HG03354 (cell line): ENCODE results near the gene ATP5MC2.
"Not testable (repeated sequence)": the region's sequence is repeated elsewhere in the genome, so short reads cannot be mapped to it uniquely, and the experiment has no call there.

ENCODE experiments used
- ATAC-seq: cut with Tn5 transposase; IDR thresholded peaks from one replicate; pipeline ENCODE4 v1.9.1; 2021; ENCODE audit warnings: mild to moderate bottlenecking; ENCODE audit not compliant: unreplicated experiment, poor library complexity, severe bottlenecking

ATP5MC2 gene

DNA sequence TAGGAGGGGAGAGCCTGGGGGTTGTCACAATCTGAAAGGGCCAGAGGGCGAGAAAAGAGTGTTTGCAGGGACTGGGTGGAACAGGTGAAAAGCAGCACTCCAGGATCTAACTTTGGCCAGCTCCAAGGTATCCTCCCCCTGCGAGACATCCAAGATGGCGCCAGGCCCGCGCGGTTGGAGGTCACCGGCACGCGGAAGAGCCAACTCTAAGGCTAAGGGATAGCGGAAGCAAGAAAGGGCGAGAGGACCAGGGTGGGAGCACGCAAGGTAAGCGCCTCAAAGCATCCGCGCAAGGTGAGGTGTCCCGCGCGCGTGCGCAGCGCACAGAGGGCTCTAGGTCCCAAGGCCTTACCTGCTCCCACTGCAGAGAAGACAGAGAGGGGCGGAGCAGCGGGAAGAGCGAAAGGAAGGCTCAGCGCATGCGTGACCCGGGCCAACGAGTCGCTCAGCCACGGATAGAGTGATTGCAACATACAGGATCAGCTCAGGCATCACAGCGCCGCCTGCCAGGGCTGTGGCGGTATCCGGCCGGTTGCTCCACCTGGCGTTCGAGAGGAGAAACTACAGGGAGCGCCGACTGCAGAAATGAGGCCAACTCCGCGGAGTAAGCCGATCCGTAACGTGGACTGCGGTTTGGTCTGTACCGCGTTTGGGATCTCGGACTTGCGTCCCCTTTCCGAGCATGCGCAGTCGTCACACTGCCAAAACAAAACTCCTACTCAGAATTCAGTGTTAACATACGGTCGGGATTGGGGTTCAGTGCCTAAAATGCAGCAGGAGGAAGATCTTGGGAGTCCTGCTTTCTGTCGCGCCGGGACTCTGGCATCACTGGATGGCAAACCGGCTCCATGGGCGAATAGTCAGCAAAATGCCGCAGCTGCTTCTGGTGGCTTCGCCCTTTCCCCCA is at the start of gene ATP5MC2:
Gene ATP5MC2 (minus strand): TSS at position 383 of the 907 bp plus-strand sequence. CDS start 3,469 bp downstream, outside the sequence.
- peak; percentile 96 for ATAC-seq

DNA sequence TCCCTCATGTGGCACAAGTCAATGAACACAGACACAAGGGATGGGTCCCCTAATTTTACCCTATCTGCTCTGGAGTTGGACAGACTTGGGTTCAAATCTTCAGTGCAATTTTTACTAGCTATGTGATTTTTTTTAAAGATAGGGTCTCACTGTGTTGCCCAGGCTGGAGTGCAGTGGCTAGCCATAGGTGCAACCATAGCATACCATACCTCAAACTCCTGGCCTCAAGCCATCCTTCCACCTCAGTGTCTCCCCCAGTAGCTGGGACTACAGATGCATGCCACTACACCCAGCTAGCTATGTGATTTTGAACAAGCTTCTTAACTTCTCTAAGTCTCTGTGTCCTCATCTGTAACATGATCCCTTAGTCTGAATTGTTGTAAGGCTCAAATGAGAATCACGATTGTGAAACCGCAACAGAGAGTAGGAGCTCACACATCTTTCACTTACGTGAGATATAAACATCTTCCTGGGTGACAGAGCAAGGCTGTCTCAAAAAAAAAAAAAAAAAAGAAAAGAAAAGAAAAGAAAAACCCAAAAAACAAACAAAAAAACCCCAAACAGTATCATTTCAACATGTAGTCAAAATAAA is 46.7 kb upstream of the ATP5MC2 start:
- no peak for ATAC-seq

DNA sequence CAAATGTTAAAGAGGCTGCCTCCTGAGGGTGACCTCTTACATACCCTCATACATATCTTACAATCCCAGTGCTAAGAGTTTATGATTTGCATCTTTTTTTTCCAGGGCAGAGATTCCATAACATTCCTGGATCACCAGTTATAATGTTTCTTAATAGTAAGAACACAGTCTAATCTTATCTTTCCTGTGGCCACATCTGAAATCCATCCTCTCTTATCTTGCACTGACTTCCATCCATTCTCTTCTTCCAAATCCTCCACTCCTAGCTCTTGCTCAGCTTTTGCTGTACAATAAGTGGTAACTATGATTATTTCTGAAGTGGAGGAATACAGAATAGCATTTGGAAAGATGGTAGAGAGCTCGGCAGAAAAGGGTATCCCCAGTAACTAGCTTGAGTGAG is 45.1 kb upstream of the ATP5MC2 start:
- ATAC-seq: no peak

DNA sequence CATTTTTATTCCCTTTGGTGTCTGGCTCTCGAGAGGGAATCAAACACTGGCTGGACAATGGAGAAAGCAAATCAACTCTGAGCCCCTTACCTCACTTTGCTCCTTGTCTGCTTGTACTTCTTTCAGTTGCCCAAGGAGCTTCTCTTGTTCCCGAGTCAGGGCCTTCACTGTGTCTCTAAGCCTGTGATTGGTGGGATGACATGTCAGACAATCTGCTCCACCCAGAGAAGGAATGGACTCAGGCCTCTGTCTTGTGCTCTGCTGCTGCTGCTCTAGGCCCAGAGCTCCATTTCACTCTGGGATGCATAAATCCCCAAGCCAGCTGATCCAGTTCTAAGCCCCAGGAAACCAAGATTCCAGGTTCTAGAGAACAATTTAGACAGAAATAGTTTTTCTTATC is 43.8 kb upstream of the ATP5MC2 start:
- ATAC-seq: no peak

DNA sequence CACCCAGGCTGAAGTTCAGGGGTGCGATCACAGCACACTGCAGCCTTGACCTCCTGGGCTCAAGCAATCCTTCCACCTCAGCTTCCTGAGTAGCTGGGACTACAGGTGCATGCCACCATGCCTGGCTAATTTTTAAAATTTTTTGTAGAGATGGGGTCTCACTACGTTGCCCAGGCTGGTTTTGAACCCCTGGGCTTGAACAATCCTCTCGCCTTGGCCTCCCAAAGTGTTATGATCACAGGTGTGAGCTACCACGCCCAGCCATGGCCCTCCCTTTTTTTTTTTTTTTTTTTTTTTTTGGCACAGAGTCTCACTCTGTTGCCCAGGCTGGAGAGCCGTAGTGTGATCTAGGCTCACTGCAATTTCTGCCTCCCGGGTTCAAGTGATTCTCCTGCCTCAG is 42.7 kb upstream of the ATP5MC2 start:
- ATAC-seq: not testable (repeated sequence)

DNA sequence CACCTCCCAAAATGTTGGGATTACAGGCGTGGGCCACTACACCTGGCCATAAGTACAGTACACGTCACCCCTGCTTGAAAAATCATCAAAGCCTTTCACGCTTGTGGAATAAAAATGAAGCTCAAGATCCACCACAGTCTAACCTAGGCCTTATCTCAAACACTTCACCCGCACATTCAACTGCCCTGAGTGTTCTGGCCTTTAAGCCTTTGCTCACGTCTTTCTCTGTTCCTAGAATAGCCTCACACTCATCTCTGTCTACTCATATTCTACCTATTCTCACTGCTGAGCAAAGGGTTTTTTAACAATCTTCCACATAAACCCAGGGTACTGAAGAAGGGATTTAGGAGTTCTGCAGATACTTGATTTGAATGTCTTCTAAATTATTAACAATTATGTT is 41.4 kb upstream of the ATP5MC2 start:
- no peak for ATAC-seq

DNA sequence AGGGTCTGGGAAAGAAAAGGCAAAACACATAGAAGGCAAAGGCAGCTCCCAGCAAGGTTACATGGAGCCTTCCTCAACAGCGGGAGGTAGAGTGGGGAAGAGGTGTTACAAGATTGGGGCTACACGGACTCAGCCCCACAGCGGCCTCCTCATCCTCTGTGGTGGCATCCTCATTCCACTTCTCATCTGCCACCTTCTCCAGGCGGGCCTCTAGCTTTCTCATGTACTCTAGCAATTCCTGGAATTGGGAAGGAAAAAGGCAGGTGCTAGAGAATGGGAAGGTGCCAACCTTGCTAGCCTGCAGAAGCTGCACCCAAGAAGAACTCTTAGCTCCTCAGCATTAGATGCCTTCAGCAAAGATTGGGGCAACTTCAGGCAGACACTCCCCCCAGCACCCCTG is 38.1 kb upstream of the ATP5MC2 start:
- no peak for ATAC-seq

DNA sequence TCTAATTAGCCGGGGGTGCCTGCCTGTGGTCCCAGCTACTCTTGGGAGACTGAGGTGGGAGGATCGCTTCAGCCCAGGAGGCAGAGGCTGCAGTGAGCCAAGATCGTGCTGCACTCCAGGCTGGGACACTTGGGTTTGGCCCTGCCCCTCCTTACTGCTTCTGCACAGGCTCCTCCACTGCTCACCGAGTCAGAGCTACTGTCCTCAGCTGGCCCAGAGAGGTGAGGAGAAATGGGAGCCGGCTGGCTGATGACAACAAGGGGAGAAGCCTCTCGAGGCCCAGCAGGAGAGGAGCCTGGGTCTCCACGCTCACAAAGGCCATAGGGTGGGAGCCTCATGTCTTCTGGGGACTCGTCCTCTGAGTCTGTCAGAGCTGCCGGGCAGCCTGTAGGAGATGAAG is 37.6 kb upstream of the ATP5MC2 start:
- no peak for ATAC-seq

DNA sequence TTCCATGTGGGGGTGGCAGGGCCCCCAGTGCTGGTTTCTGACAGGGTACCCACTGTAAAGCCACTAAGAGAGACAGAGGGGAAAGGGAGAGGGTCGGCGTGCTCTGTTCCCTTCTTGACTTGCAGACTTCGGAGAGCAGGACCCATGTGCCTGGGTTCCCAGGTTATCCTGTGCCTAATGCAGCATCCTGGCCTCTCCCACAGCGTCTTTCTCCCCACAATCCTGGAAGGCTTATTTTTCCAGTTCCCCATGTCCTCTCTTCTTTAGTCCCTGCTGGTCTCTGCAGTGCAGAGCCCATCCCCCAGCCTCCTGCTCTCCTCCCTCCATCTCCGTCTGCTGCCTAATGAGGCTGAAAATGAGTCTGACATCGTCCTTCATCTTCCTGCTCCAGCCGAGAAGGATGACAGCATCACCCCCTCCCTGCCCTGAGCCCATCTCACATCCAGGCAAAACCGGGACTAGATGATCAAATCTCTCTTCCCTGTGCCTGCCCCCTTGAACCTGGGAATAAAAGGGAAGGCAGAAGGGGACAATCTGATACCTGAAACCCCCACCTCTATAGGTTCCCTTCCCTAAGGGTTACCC is 36.3 kb upstream of the ATP5MC2 start:
- no peak for ATAC-seq

DNA sequence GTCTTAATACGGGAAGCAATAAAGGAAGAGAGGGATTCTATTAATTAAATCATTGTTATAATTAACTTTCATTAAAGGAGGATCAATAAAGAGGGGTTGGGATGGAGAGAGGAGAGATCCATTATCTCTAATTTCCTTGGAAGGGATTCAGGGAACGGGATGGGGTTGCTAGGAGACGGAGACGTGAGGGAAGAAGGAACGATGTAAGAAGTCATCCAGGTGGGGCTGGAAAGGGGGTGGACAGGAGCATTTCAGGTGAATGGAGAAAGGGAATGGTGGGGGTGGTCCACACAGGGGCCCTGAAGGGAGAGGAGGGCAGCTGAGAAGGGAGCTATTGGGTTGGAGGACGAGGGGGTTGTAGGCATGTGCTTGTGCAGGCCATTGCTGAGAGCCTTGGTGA is 34.2 kb upstream of the ATP5MC2 start:
- no peak for ATAC-seq

DNA sequence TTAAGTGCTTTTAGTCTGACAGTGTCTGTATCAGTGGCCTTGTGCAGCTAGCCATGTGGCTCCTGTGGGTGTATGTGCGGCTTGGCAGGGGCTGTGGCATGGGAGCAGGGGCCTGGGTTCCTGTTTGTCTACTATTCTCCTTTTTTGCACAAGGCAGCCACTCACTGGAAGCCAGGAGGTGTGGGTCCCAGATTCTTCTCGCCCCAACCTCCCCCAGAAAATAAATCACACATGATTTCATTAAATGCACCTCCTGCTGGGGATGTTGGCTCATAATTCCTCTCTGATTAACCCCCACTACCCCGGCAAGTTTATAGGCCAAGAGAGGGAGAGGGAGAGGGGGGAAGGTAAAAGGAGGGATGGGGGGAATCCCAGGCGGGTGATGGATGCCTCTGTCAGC is 33.8 kb upstream of the ATP5MC2 start:
- no peak for ATAC-seq

DNA sequence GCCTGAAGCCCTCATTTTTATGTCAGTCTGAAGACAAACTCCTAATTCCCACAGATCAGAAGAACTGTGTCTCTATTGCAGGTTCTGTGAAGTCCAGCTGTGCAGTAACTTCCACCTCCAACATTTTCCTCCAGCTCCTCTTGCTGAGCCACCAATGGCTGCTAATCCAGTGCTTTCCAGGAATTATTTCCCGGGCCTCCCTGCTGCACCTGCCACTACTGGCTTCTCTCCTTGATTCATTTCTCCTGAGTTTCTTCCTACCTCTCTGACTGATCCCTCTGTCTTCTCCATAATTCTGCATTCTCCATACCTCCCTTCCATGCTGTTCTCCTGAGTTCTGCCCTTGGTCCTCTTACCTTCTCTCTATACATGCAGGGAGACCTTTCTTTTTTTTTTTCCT is 30.2 kb upstream of the ATP5MC2 start:
- no peak for ATAC-seq

DNA sequence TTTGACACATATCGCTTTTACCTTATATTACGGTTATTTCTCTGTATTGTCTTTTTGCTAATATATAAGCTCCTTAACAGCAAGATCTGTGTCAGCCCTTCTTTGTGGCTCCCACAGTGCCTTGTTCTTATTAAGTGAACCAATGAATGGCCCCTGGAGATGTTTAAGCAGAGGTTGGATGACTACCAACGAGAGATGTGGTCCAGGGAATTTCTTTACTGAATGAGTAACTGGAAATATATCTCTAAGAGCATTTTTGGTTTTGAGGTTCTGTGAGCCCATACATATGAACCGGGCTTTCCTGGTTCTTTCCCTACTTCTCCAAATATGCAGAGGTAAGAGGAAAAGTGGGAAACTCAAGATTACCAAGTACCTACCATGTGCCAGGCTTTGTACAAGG is 27.9 kb upstream of the ATP5MC2 start:
- no peak for ATAC-seq

DNA sequence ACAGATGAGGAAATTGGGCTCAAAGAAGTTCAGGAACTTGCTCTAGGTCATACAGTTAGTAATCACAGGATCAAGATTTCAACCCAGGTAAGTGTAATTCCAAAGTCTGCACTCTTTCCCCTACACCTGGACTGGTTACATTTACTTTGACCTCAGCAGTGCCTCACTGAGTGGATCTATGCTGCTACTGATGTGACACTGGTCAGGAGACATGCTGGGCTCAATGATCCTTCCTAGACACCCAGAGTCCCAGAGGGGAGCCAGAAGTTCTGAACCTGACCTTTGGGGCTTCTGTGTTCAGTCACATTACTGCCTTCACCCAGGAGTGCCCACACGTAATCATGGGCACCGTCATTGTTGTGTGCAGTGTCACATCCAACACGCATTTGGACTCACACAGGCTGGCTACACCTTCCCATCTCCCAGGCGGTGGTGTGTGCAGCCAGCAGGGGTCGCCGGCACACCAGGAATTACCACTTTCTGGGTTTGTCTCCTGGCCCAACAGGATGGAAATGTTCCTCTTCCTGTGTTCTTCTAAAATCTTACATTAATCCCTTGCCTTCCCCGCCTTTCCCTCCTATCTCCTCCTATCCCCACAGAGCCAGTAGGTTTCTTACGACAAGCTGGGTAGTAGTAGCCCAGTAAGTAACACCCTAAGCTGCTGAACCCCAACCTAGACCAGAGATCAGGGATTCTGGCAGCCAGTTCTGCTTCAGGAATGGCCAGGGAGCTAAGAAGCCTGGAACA is 25.8 kb upstream of the ATP5MC2 start:
- ATAC-seq: no peak

DNA sequence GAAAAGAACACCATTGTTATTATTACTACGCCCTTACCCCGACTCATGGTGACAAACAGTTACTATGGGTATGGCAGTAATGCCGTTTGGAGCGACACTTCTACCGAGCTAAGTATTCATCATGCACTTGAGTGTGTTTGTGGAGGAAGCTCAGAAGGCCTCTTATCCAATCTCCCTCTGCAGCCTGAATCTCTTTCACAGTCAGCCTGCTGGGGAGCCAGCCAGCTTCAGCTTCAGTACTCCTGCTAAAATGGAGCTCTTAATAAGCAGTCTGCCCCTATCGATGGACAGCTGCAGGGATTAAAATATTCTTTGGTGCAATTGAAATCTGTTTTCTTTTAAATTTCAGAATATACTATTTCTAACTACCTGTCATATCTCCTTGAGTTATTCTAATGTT is 24.7 kb upstream of the ATP5MC2 start:
- ATAC-seq: no peak

DNA sequence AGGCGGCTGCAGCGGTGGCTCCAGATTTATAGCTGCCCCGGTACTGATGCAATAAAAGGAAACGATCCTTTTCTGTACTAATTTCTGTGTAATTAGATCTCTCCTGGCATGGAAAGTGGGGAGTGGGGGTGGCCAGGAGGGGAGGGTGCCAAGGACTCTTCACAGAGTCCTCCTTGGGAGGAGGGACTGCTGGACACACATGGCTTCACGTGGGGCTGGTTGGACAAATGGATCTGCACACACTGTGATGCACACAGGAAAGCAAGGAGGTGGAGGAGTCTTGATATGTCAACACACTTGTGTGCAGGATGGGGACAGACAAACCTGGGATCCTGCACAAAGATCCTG is 23.8 kb upstream of the ATP5MC2 start:
- ATAC-seq: no peak

DNA sequence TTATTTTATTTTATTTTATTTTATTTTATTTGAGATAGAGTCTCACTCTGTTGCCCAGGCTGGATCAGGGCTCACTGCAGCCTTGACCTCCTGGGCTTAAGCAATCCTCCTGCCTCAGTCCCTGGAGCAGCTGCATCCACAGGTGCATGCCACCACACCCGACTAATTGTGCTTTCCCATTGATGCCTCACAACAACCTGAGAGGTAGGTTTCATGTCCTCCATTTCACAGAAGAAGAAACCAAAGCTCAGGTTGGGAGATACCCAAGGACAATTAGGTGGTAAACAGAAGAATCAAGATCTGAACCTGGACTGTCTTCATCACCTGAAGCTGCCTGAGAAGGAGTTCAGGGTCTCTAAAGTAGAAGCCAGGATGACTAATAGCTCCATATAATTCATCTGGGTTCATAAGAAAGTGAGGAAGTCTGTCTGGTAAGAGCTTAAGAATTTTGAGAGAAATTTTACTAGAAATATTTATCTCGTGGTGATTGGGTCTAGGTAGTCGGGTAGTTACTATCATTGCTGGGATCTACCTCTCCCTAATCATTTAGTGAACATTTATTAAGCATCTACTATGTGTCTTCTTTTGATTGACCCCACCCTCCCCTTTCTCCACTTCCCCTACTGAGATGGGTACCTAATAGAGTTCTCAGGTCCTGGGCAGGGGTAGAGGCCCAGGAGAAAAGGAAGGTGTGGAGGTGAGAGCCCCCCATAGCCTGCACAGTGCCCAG is 23.2 kb upstream of the ATP5MC2 start:
- no peak for ATAC-seq

DNA sequence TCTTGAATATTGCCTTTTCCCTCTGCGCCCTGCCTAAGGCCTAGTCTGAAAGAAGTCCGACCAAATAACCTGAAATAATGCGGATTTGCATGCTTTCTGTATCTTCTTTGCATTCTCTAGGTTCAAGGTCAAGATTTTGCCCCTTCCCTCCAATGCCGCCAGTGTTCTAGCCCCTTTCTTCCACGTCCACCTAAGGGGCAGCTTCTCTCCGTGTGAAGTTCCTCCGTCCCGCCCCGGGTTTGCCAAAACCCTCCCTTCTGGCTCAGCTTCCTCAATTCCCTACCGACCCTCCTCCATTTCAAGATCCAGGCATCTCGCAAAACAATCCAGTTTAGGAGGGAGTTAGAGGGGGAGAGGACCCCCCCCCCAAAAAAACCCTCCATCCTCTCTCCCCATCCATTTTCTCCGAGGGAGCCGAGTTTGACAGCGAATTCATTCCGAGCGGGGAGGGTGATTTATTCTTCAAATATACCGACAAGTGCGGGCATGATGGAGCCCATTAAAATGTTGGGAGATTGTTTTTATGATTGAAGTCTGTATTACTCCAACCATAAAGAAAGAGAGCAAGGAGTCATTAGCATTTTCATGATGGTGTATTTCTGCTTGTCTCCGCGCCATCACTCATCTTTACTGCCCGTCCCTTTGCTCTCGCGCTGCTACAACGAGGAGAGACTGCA is 20.9 kb upstream of the ATP5MC2 start:
- ATAC-seq: no peak

DNA sequence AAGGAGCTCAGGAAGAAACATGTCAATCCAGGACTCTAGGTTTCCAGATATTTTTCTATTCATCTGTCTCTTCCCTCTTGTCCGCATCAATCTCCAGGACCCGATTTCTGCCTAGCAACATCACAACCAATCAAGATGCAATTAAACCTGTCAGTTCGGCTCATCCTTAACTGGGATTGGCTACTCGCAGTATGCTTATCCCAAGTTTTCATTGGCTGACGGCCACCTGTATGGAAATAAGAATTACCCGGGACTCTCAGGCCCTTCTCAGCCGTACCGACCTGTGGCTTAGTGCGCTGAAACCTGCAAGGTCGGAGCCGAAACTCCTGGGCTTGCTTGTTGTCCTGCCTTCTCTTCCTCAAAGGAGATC is 20.4 kb upstream of the ATP5MC2 start:
- no peak for ATAC-seq
